Liver (tissue), 9 donors: ENCODE results near the gene KTN1. TPM values are rescaled to one million over a fixed set of nuclear protein-coding genes. Genes with fewer than 3 reads are reported as not detected.

ENCODE experiments used
- DNase-seq: peaks from one replicate; pipeline ENCODE4 v3.0.0-alpha.2; 2017; ENCODE audit warnings: low spot score
- H3K27ac ChIP-seq, 2 donors: one replicate each; pipeline ENCODE4 v1.7.0; 2013; ENCODE audit warnings: inconsistent platforms in 2 of 2, low read length in 2 of 2, control low read depth in 1 of 2, low read depth in 1 of 2, mild to moderate bottlenecking in 1 of 2
- H3K27me3 ChIP-seq, 4 donors: one replicate each; pipeline versions ENCODE4 v1.6.1 to v1.7.0; 2013; ENCODE audit warnings: low read length in 3 of 4, inconsistent platforms in 1 of 4, mild to moderate bottlenecking in 1 of 4, moderate library complexity in 1 of 4; ENCODE audit not compliant: control insufficient read depth in 4 of 4, insufficient read depth in 4 of 4
- H3K36me3 ChIP-seq, 4 donors: one replicate each; pipeline versions ENCODE4 v1.6.1 to v1.7.0; 2013; ENCODE audit warnings: low read length in 3 of 4, mild to moderate bottlenecking in 3 of 4, low read depth in 1 of 4, moderate library complexity in 1 of 4; ENCODE audit not compliant: control insufficient read depth in 4 of 4, insufficient read depth in 3 of 4
- H3K4me1 ChIP-seq, 4 donors: one replicate each; pipeline versions ENCODE4 v1.6.1 to v1.7.0; 2013; ENCODE audit warnings: low read length in 3 of 4, mild to moderate bottlenecking in 3 of 4, moderate library complexity in 1 of 4; ENCODE audit not compliant: control insufficient read depth in 4 of 4, insufficient read depth in 4 of 4
- H3K4me3 ChIP-seq, 3 donors: one replicate each; pipeline versions ENCODE4 v1.6.1 to v1.7.0; 2013; ENCODE audit warnings: low read length in 3 of 3, control low read depth in 1 of 3, low read depth in 1 of 3, mild to moderate bottlenecking in 1 of 3
- H3K9ac ChIP-seq, 2 donors: one replicate each; pipeline ENCODE4 v1.7.0; 2013; ENCODE audit warnings: low read length in 2 of 2, mild to moderate bottlenecking in 2 of 2, moderate library complexity in 2 of 2, control low read depth in 1 of 2, low read depth in 1 of 2
- H3K9me3 ChIP-seq, 4 donors: one replicate each; pipeline versions ENCODE4 v1.6.1 to v1.7.0; 2013; ENCODE audit warnings: low read length in 3 of 4; ENCODE audit not compliant: control insufficient read depth in 4 of 4
- ATF3 ChIP-seq: IDR thresholded peaks from 2 replicates; pipeline ENCODE4 v1.6.1; 2016; ENCODE audit warnings: antibody characterized with exemption
- CTCF ChIP-seq: fragments of 150-350 bp; IDR thresholded peaks from 2 replicates; pipeline ENCODE4 v1.5.1; 2017; ENCODE audit warnings: improper control_type of control experiment, low read depth, low read length; ENCODE audit not compliant: missing input control
- EGR1 ChIP-seq, 2 donors: IDR thresholded peaks; 2 replicates each; pipeline ENCODE4 v1.6.1; 2016 to 2018; ENCODE audit warnings: antibody characterized with exemption in 2 of 2, low read depth in 2 of 2
- FOXA2 ChIP-seq: IDR thresholded peaks from 2 replicates; pipeline ENCODE4 v1.6.1; 2016; ENCODE audit warnings: antibody characterized with exemption
- GABPA ChIP-seq, 2 donors: IDR thresholded peaks in 1 of 2; conservative IDR thresholded peaks in 1 of 2; 2 replicates each; pipeline ENCODE4 v1.6.1; 2016; ENCODE audit warnings: antibody characterized with exemption in 2 of 2, mild to moderate bottlenecking in 1 of 2, moderate library complexity in 1 of 2
- HNF4A ChIP-seq, 2 donors: conservative IDR thresholded peaks; 2 replicates each; pipeline ENCODE4 v1.6.1; 2016; ENCODE audit warnings: antibody characterized with exemption in 2 of 2, mild to moderate bottlenecking in 2 of 2
- HNF4G ChIP-seq: IDR thresholded peaks from 2 replicates; pipeline ENCODE4 v1.6.1; 2016; ENCODE audit warnings: antibody characterized with exemption
- JUND ChIP-seq, 2 donors: IDR thresholded peaks; 2 replicates each; pipeline ENCODE4 v1.6.1; 2016; ENCODE audit warnings: antibody characterized with exemption in 2 of 2
- MAX ChIP-seq: IDR thresholded peaks from 2 replicates; pipeline ENCODE4 v1.6.1; 2016; ENCODE audit warnings: antibody characterized with exemption
- NR2F2 ChIP-seq: IDR thresholded peaks from 2 replicates; pipeline ENCODE4 v1.6.1; 2016; ENCODE audit warnings: antibody characterized with exemption
- RAD21 ChIP-seq, 2 donors: IDR thresholded peaks; 2 replicates each; pipeline ENCODE4 v1.6.1; 2016; ENCODE audit warnings: antibody characterized with exemption in 2 of 2, mild to moderate bottlenecking in 2 of 2
- REST ChIP-seq: IDR thresholded peaks from 2 replicates; pipeline ENCODE4 v1.6.1; 2016; ENCODE audit warnings: antibody characterized with exemption, mild to moderate bottlenecking
- RXRA ChIP-seq, 2 donors: IDR thresholded peaks; 2 replicates each; pipeline ENCODE4 v1.6.1; 2017 to 2018; ENCODE audit warnings: antibody characterized with exemption in 2 of 2, mild to moderate bottlenecking in 1 of 2
- SP1 ChIP-seq: IDR thresholded peaks from 2 replicates; pipeline ENCODE4 v1.6.1; 2018; ENCODE audit warnings: antibody characterized with exemption, mild to moderate bottlenecking
- TAF1 ChIP-seq: conservative IDR thresholded peaks from 2 replicates; pipeline ENCODE4 v1.6.1; 2016; ENCODE audit warnings: antibody characterized with exemption, mild to moderate bottlenecking
- ZBTB33 ChIP-seq: IDR thresholded peaks from 2 replicates; pipeline ENCODE4 v1.6.1; 2016; ENCODE audit warnings: antibody characterized with exemption
- WGBS: extraction: QIAGEN DNeasy Blood & Tissue Kit; methylation state at CpG from one replicate; pipeline ENCODE4 v1.1.7; 2013; 5-methylcytosine and 5-hydroxymethylcytosine counted together
- polyA plus RNA-seq, 2 donors: library from polyadenylated mRNA; stranded (reverse) in 1 of 2; unstranded in 1 of 2; fragments of 200-250 nt in 1 of 2; fragments of >200 nt in 1 of 2; fragmentation: Nextera tagmentation in 1 of 2; extraction: Ambion mirVana in 1 of 2; gene quantifications; one replicate each; pipeline versions ENCODE4 v1.2.1 to v1.2.3, GENCODE V29; 2013 to 2015
- total RNA-seq, 2 donors: library from RNA; depleted of rRNA; stranded (reverse); fragments of >200 nt; gene quantifications; one replicate each; pipeline ENCODE4 v1.2.3, GENCODE V29; 2014
- donor health status: healthy.
- donor health status: healthy.
- donor health status: healthy.
- donor health status: healthy.
- donor health status: healthy.

Gene KTN1
- total and polyA plus RNA-seq, 4 donors, result 34.9 to 141 (median 59.6) TPM

- WGBS, result 89% methylated on average over 7 of the region's 7 CpGs
- H3K9me3 ChIP-seq, result peaks cover 0 to 3% (median 0%) of the 10 kb centered on the region in 4 donors
- no peaks in the 10 kb centered on the region for H3K27me3 ChIP-seq
- H3K4me3 ChIP-seq, result no peak overlapping the region
- H3K9ac ChIP-seq, result no peak overlapping the region
- no peak overlapping the region for H3K27ac ChIP-seq
- no peak for DNase-seq
- no peaks in the 10 kb centered on the region for H3K4me1 ChIP-seq
- H3K36me3 ChIP-seq, result no peaks in the 10 kb centered on the region
- no peak for TF ChIP-seq MAX
- TF ChIP-seq RAD21 (IDR thresholded peaks at IDR 0.05), result no peak
- no peak for TF ChIP-seq CTCF
- no peak for TF ChIP-seq GABPA (IDR thresholded peaks at IDR 0.05 in 1 of 2, conservative IDR thresholded peaks at IDR 0.05 in 1 of 2)
- TF ChIP-seq FOXA2, result no peak
- TF ChIP-seq SP1, result no peak
- TF ChIP-seq TAF1, result no peak
- no peak for TF ChIP-seq HNF4A (conservative IDR thresholded peaks at IDR 0.05)
- no peak for TF ChIP-seq EGR1 (IDR thresholded peaks at IDR 0.05; ENCODE audit: low read depth in 2 of 2)
- TF ChIP-seq NR2F2, result no peak
- no peak for TF ChIP-seq HNF4G
- no peak for TF ChIP-seq JUND (IDR thresholded peaks at IDR 0.05)
- no peak for TF ChIP-seq REST
- no peak for TF ChIP-seq ZBTB33
- TF ChIP-seq RXRA (IDR thresholded peaks at IDR 0.05), result no peak
- TF ChIP-seq ATF3, result no peak
Measured at GRCh38 chr14:55532645-55533344, 47.2 kb upstream of the KTN1 start.
